ENCODE measurements around the gene NAALADL2. TPM values are rescaled to one million over a fixed set of nuclear protein-coding genes. Genes with fewer than 3 reads are reported as not detected.

The NAALADL2 gene
- total RNA-seq, 4 donors from 2014 or later: 10.3 to 16.7 (median 10.9) TPM

- Histone ChIP-seq H3K9me3 (no peaks in the 10 kb centered on the region), H3K36me3 (no peaks in the 10 kb centered on the region), H3K4me1 (peaks cover 0 to 7% (median 0%) of the 10 kb centered on the region in 4 donors), H3K27me3 (no peaks in the 10 kb centered on the region), H3K4me3 (no peak overlapping the region), H3K27ac (peak overlapping the region in 1 of 4 donors; percentile 39)
- TF ChIP-seq EP300 (IDR thresholded peaks at IDR 0.05) (no peak), POLR2A (IDR thresholded peaks at IDR 0.05) (no peak), CTCF (IDR thresholded peaks at IDR 0.05) (no peak)
- no peak for DNase-seq (ENCODE audit: low spot score in 2 of 2)
- WGBS, 2 donors: 59 to 64% methylated on average over 3 of the region's 3 CpGs
These were observed 524.7 kb downstream of the NAALADL2 start for GRCh38 chr3:175383813-175384212.

DNA sequence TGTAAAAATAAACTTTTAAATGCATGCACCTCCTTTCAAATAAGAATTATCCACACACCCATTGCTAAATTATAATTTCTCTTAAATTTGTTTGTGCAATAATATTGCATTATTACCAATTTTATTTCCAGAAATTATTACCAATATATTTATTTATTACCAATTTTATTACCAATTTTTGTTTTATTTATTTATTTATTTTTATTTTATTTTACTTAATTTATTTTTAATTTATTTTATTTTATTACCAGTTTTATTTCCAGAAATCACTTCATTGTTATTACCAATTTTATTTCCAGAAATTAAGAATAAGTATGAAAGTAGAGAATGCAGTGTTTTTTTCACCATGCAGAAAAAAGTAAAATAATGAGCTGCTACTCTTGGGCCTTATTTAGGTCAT, 525.4 kb downstream of the NAALADL2 start:
- H3K4me1 ChIP-seq: peaks cover 0 to 7% (median 0%) of the 10 kb centered on the region in 4 donors
- no peak for TF ChIP-seq POLR2A (IDR thresholded peaks at IDR 0.05)
- H3K27me3 ChIP-seq: no peaks in the 10 kb centered on the region
- no peaks in the 10 kb centered on the region for H3K9me3 ChIP-seq
- no peak for DNase-seq (ENCODE audit: low spot score in 2 of 2)
- H3K27ac ChIP-seq: no peak overlapping the region
- no peaks in the 10 kb centered on the region for H3K36me3 ChIP-seq
- H3K4me3 ChIP-seq: no peak overlapping the region

GRCh38 chr3:175386630-175387029, 527.5 kb downstream of the NAALADL2 start:
- Histone ChIP-seq H3K4me1 (peaks cover 0 to 7% (median 0%) of the 10 kb centered on the region in 4 donors), H3K27ac (no peak overlapping the region), H3K9me3 (no peaks in the 10 kb centered on the region), H3K4me3 (no peak overlapping the region), H3K27me3 (no peaks in the 10 kb centered on the region), H3K36me3 (no peaks in the 10 kb centered on the region)
- WGBS, 2 donors: 67 to 70% methylated on average over 3 of the region's 3 CpGs
- DNase-seq (ENCODE audit: low spot score in 2 of 2): no peak
- no peak for TF ChIP-seq EP300 (IDR thresholded peaks at IDR 0.05)
- no peak for TF ChIP-seq POLR2A (IDR thresholded peaks at IDR 0.05)
- TF ChIP-seq CTCF (IDR thresholded peaks at IDR 0.05): no peak

GRCh38 chr3:175389560-175389959, 530.4 kb downstream of the NAALADL2 start:
- WGBS, 2 donors: 93 to 97% methylated on average over 1 of the region's 1 CpG
- DNase-seq (ENCODE audit: low spot score in 2 of 2): no peak
- Histone ChIP-seq H3K4me3 (no peak overlapping the region), H3K36me3 (no peaks in the 10 kb centered on the region), H3K9me3 (no peaks in the 10 kb centered on the region), H3K27ac (no peak overlapping the region), H3K27me3 (no peaks in the 10 kb centered on the region), H3K4me1 (no peaks in the 10 kb centered on the region)
- TF ChIP-seq CTCF (IDR thresholded peaks at IDR 0.05): no peak
- TF ChIP-seq EP300 (IDR thresholded peaks at IDR 0.05): no peak
- TF ChIP-seq POLR2A (IDR thresholded peaks at IDR 0.05): no peak

DNA sequence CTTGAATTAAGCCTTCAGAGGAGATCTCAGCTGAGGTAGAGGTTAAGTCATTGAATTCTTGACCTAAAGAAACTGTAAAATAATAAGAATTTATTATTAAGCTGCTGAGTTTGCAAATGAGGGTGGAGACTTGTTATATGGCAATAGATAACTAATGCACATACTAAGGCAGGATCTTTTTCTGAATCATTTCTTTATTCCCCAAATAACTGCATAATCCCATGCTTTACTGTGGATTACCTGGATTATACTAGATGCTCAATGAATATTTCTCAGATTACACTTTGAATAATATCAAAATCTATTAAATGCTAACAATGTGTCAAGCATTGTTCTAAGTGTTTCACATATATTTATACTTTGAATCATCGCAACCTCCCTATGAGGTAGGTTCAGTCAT, 532.5 kb downstream of the NAALADL2 start:
- Histone ChIP-seq H3K27ac (no peak overlapping the region), H3K4me1 (no peaks in the 10 kb centered on the region), H3K9me3 (no peaks in the 10 kb centered on the region), H3K36me3 (no peaks in the 10 kb centered on the region), H3K4me3 (no peak overlapping the region), H3K27me3 (no peaks in the 10 kb centered on the region)
- no peak for TF ChIP-seq POLR2A (IDR thresholded peaks at IDR 0.05)
- no peak for DNase-seq (ENCODE audit: low spot score in 2 of 2)
- WGBS, 2 donors: 95 to 98% methylated on average over 1 of the region's 1 CpG

DNA sequence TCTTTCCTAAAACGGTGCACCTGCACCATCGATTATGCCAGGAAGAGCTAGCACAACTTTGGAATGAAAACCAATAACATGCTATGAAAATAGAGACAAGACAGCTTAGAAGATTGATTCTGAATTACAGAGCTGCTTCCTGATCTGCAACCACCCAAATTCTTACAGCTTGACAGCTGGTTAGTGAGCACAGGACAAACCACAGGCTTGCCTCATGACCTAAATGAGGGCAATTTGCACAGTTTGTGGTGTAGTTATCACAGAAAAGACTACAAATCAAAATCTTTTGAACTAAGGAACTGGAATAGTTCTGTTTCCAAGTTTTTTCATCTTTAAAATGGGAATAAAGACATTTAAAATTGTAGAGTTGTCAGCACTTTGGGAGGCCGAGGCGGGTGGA, 533.5 kb downstream of the NAALADL2 start:
- no peak overlapping the region for H3K4me3 ChIP-seq
- no peak for DNase-seq (ENCODE audit: low spot score in 2 of 2)
- WGBS, 2 donors: 83 to 84% methylated on average over 4 of the region's 4 CpGs
- no peaks in the 10 kb centered on the region for H3K36me3 ChIP-seq
- H3K4me1 ChIP-seq: peaks cover 0 to 7% (median 0%) of the 10 kb centered on the region in 4 donors
- TF ChIP-seq EP300 (IDR thresholded peaks at IDR 0.05) (no peak), CTCF (IDR thresholded peaks at IDR 0.05) (no peak), POLR2A (IDR thresholded peaks at IDR 0.05) (no peak)
- no peak overlapping the region for H3K27ac ChIP-seq
- H3K27me3 ChIP-seq: no peaks in the 10 kb centered on the region
- no peaks in the 10 kb centered on the region for H3K9me3 ChIP-seq
